Hepatocyte (in vitro differentiated cells): ENCODE data around the gene USP1.

Experiments used
- CTCF ChIP-seq: fragments of 200-600 bp; sonication (generic); IDR thresholded peaks from 2 replicates; pipeline ENCODE4 v1.5.1; 2016; ENCODE audit warnings: antibody characterized with exemption, mild to moderate bottlenecking; ENCODE audit not compliant: poor library complexity
- EZH2 ChIP-seq: fragments of 200-600 bp; sonication (generic); IDR thresholded peaks from 2 replicates; pipeline ENCODE4 v1.6.1; 2016; ENCODE audit warnings: antibody characterized with exemption, mild to moderate bottlenecking, borderline replicate concordance
- EZH2phosphoT487 ChIP-seq: fragments of 200-600 bp; sonication (generic); IDR thresholded peaks from one replicate; pipeline ENCODE4 v1.6.1; 2018; ENCODE audit warnings: antibody characterized with exemption, mild to moderate bottlenecking, low read depth, moderate library complexity; ENCODE audit not compliant: unreplicated experiment, severe bottlenecking

GRCh38 chr1:62462370-62462769 lies 25.5 kb downstream of the USP1 start:
- TF ChIP-seq EZH2phosphoT487 = no peak
- TF ChIP-seq EZH2 = no peak
- no peak for TF ChIP-seq CTCF
